Fibroblast of villous mesenchyme (primary cell): Measurements from ENCODE around the gene CNPPD1. TPM values are rescaled to one million over a fixed set of nuclear protein-coding genes. Genes with fewer than 3 reads are reported as not detected.

Experiments
- DNase-seq: peaks from one replicate; pipeline ENCODE4 v3.0.0-alpha.2; 2010; ENCODE audit warnings: low read depth
- H3K4me3 ChIP-seq: 2 replicates; pipeline ENCODE4 v1.5.1; 2011; ENCODE audit warnings: low read depth, mild to moderate bottlenecking, low read length
- CTCF ChIP-seq: IDR thresholded peaks from 2 replicates; pipeline ENCODE4 v1.5.1; 2012; ENCODE audit warnings: low read depth, mild to moderate bottlenecking, low read length; ENCODE audit not compliant: insufficient read depth
- total RNA-seq: library from RNA; depleted of rRNA; stranded (reverse); fragments of >200 nt; gene quantifications from 2 replicates; pipeline ENCODE4 v1.2.3, GENCODE V29; 2012

CNPPD1 gene
- total RNA-seq, 1 donor = 17.7 TPM

DNA sequence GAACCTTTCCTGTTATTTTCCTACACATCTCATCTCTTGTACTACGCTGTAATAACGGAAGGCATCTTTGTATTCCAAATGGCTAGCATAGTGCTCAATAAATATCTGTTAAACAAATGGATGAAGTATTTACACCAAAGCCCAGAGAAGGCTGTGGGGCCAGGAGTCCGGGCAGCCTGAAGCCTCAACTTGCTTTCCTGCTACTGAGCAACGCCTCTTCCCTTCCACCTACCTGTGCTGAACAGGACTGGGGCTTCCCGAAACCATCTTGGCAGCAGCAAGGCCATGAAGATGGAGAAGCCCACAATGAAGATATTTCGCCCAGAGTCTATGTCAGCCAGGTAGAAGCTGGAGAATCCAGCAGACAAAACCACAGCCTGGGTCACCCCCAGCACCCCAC, 13.6 kb downstream of the CNPPD1 start:
- TF ChIP-seq CTCF = no peak
- no peak for DNase-seq
- no peak overlapping the region for H3K4me3 ChIP-seq

GRCh38 chr2:219161097-219161496, 15.6 kb downstream of the CNPPD1 start:
- H3K4me3 ChIP-seq = peak overlapping the region; percentile 85
- no peak for TF ChIP-seq CTCF
- no peak for DNase-seq

GRCh38 chr2:219160186-219161017, 16.3 kb downstream of the CNPPD1 start, which contains the start of gene NHEJ1:
TSS of gene NHEJ1 (minus strand) at chr2:219160815. CDS start at chr2:219158362, 2,453 bp downstream.
- peak; percentile 98 for TF ChIP-seq CTCF
- peak within 1 kb of the TSS; percentile 85 for H3K4me3 ChIP-seq
- peak; percentile 95 for DNase-seq

GRCh38 chr2:219159771-219160185, 16.9 kb downstream of the CNPPD1 start:
- no peak for TF ChIP-seq CTCF
- no peak for DNase-seq
- peak overlapping the region; percentile 85 for H3K4me3 ChIP-seq

DNA sequence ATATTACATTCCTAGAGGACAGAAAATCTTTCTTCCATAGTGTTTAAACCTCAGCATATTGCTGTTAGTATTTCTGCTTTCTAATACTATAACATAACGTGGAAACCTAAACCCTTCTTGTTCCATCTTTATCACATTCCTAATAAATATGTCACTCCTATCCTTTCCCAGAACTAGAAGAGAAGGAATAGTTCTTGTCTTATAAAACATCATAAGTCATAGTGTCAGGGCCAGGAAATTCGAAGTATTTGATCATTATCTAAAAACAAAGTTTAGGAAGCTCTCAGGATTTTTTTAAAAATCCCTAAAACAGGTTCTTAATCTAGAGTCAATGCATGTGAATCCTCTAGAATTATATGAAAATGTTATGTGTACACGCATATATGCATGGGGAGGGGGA, 18.1 kb downstream of the CNPPD1 start:
- DNase-seq = no peak
- H3K4me3 ChIP-seq = no peak overlapping the region
- no peak for TF ChIP-seq CTCF

GRCh38 chr2:219158025-219158424, 18.7 kb downstream of the CNPPD1 start:
- no peak for DNase-seq
- no peak overlapping the region for H3K4me3 ChIP-seq
- no peak for TF ChIP-seq CTCF
